Stimulated activated CD4-positive, alpha-beta T cell treated with anti-CD3 and anti-CD28 coated beads, Interleukin-2, amount 100 ng/mL, for 4 hours (primary cell): Measurements from ENCODE around the gene SNW1.
A peak's percentile ranks its signal among the peaks of the same experiment; 100 is the strongest.
"Not testable (repeated sequence)": the region's sequence is repeated elsewhere in the genome, so short reads cannot be mapped to it uniquely, and the experiment has no call there.

Source experiments
- DNase-seq: peaks from one replicate; pipeline ENCODE4 v3.0.0-alpha.2; 2020; ENCODE audit warnings: low read depth

SNW1 gene

DNA sequence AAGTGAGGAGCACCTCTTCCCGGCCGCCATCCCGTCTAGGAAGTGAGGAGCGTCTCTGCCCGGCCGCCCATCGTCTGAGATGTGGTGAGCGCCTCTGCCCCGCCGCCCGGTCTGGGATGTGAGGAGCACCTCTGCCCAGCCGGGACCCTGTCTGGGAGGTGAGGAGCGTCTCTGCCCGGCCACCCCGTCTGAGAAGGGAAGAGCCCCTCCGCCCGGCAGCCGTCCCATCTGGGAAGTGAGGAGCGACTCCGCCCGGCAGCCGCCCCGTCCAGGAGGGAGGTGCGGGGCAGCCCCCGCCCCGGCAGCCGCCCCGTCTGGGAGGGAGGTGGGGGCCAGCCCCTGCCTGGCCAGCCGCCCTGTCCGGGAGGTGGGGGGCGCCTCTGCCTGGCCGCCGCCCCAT lies 13.5 kb downstream of the SNW1 start:
- DNase-seq, result not testable (repeated sequence)

- no peak for DNase-seq
These were observed 14.8 kb downstream of the SNW1 start for GRCh38 chr14:77746064-77746702.

DNA sequence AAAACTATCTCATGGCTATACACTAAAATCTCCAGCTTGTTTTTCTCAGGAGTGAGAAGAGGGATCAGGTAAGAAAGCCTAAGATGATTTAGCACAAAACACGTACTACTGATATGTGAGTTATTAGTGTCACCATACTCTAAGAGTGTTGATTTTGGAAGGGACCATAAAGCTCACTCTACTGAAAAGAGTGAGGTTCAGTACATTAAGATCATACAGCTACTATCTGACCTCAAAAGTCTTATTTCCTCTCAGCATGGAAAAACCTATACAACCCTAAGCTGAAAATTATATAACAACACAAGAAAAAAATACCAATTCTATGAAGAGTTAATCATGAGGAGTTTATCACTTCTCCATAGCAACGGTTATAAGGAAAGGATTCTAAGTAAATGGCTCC lies 19.5 kb downstream of the SNW1 start:
- no peak for DNase-seq

- DNase-seq, result no peak
These were observed 22.3 kb downstream of the SNW1 start for GRCh38 chr14:77738559-77739250.

GRCh38 chr14:77730976-77731497 lies 29.9 kb downstream of the SNW1 start:
- no peak for DNase-seq

GRCh38 chr14:77722301-77722700 lies 38.7 kb downstream of the SNW1 start:
- no peak for DNase-seq

- no peak for DNase-seq
These were observed 39.5 kb downstream of the SNW1 start for GRCh38 chr14:77721437-77721836.

DNA sequence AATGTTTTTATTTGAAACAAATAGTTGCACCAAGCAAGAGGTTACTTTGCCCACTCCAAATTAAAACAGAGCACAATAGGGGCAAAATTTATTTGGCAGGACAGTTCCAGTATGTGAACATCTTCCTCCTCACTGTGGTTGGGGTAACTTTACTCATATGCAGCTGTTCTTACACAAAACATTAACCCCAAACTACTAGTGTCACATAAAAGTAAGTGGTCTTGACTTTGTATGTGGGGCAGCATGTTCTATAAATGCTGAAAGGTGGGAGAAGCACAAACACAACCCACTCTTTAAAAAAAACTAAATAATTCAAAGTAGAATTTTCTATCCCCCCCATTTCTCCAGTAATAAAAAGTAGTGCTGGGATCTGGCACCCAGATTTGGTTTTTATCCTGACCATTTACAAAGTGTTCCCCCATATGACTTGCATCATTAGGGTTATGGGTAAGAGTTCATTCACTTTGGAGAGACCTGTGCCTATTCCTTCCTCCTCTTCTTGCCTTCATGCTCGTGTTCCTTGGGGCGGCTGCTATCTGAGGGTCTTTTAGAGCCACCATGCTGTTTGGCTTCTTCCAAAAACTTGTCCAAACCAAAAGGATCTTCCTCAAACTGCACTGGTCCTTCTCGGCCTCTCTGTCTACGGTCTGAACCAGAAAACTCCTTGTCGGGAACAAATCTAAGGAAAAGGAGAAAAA lies 43.2 kb downstream of the SNW1 start:
- DNase-seq, result no peak

DNA sequence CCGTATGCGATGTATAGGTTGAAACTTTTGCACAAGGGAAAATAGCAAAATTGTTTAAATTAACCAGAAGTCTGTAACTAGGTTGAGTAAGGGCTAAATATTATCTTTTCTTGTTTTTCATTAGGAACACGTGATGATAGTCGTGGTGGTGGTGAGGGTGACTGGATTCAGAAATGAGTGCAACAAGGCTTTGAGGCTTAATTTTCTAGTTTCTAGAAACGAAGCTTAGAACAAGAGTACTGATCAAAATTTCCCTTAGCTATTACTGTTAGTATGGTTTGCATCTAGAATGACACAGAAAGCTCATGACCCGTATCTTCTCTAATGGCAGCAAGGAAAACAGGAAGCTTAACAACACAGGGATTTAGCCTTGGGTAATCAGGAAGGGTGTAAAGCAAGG lies 46.0 kb downstream of the SNW1 start:
- no peak for DNase-seq

DNA sequence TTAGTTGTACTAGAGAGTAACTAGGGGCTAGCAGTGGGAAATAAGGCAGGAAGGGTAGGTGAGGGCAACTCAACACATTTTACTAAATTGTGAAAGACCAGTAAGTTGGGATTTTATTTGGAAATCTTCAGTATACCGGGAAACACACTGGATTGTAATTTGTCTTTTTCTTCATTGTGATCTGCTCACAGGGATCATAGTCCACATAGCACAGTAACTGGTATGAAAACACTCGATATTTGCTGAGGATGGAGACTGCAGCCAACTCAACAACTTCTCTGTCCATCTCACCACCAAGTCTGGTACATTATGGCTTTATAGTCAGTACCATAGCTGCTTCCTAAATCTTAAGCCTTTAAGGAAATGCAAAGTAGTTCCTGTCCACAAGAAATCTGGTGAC lies 50.6 kb downstream of the SNW1 start:
- DNase-seq, result no peak

GRCh38 chr14:77709412-77709811 lies 51.5 kb downstream of the SNW1 start:
- no peak for DNase-seq

DNA sequence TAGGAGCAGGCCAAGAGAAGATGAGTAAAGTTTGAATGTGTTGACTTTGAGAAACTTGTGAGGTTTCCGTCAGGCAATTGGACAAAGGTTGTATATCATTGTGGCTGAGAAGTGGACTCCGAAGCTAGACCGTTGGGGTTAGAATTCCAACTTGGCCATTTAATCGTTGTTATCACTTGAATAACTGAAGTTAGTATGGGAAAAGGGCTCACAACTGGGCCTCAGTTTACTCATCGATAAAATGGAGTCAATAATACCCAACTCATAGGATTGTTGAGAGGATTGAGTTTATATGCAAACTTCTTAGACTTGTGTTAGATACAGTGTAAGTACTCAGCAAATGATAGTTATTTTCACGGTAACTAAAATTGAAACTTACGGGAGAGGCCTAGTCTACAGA lies 52.2 kb downstream of the SNW1 start:
- no peak for DNase-seq

GRCh38 chr14:77707724-77708408 lies 53.1 kb downstream of the SNW1 start, which contains the start of the genes ALKBH1 and SLIRP:
ALKBH1 (minus strand) TSS chr14:77708023; CDS start chr14:77708004, 19 bp downstream.
SLIRP (plus strand) TSS chr14:77708103; CDS start chr14:77708112, 9 bp downstream.
- DNase-seq, result peak; percentile 77

DNA sequence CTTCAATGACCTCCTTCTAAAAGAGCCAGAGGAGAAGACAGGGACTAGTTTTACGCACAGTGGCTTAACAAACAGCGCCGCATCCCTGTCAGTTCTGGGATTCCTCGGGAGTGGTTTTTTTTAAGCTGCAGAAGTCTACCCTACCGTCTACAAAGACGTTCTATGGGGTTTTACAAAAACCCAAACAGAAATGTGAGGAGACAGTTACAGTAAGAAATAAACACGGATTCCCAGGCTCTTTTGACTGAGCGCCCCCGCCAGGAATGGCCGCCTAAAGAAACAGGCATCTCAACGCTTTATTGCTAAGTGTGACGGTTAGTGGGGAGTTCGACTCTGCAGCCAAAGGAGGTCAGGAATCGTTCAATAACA lies 53.6 kb downstream of the SNW1 start:
- DNase-seq, result no peak

- DNase-seq, result no peak
These were observed 69.7 kb downstream of the SNW1 start for GRCh38 chr14:77691259-77691658.

DNA sequence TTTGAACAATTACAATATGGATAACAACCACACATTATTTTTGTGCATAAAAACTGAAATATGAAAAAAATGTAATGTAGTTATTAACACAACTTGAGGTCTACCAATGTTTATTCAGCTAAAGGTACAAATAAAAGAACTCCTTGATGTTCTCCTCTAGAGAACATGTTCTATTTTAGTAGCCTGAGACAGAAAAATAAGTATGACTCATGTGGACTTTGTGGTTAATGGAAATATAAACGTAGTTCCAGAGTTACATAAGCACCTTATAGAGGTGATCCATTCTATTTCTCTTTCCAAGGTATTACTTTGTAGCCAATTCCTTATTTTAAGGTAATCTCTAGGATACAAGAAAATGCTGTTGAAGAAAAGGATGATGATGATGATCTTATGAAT lies 78.8 kb downstream of the SNW1 start:
- DNase-seq, result no peak

- DNase-seq, result no peak
These were observed 79.5 kb downstream of the SNW1 start for GRCh38 chr14:77681196-77682157.

- no peak for DNase-seq
These were observed 86.0 kb downstream of the SNW1 start for GRCh38 chr14:77674931-77675330.

GRCh38 chr14:77673193-77673592 lies 87.8 kb downstream of the SNW1 start:
- no peak for DNase-seq
